Upper lobe of right lung (tissue), 1 donor: Measurements from ENCODE around the gene PIGR. TPM values are rescaled to one million over a fixed set of nuclear protein-coding genes. Genes with fewer than 3 reads are reported as not detected.
A peak's percentile ranks its signal among the peaks of the same experiment; 100 is the strongest.

Experiments
- ATAC-seq: fragments of 200-7000 bp; cut with Tn5 transposase; one replicate; pipeline ENCODE4 v1.9.1; 2020; ENCODE audit warnings: mild to moderate bottlenecking, moderate library complexity
- DNase-seq: peaks from one replicate; pipeline ENCODE4 v3.0.0-alpha.2; 2020
- H3K27ac ChIP-seq: fragments of 200-600 bp; one replicate; pipeline ENCODE4 v1.8.0; 2022
- H3K27me3 ChIP-seq: fragments of 200-600 bp; one replicate; pipeline ENCODE4 v1.8.0; 2022; ENCODE audit warnings: mild to moderate bottlenecking
- H3K36me3 ChIP-seq: fragments of 200-600 bp; one replicate; pipeline ENCODE4 v1.8.0; 2022
- H3K4me1 ChIP-seq: fragments of 200-600 bp; one replicate; pipeline ENCODE4 v1.8.0; 2022
- H3K4me3 ChIP-seq: fragments of 200-600 bp; one replicate; pipeline ENCODE4 v1.8.0; 2022; ENCODE audit warnings: mild to moderate bottlenecking
- H3K9me3 ChIP-seq: fragments of 200-600 bp; one replicate; pipeline ENCODE4 v1.8.0; 2022
- intact Hi-C: fragments of 100-400 bp; cut with DNase I; formaldehyde crosslinking; loops from one replicate; pipeline ENCODE4 v1.11.0; 2022
- total RNA-seq: library from RNA; stranded (reverse); fragmentation: NEBNext Ultra II Directional; extraction: Animal tissue kit (Norgen Biotek cat#: 25700); gene quantifications from one replicate; pipeline ENCODE4 v1.2.1, GENCODE V29; 2021
- TF ChIP-seq, protein P1 (sequence below): fragments of 200-600 bp; IDR thresholded peaks from one replicate; pipeline ENCODE4 v1.8.0; 2022; ENCODE audit warnings: antibody characterized with exemption
- donor health status: DM: no; HTN: yes; CAD: no; lungs with severe emphysema.

Gene PIGR
- total RNA-seq, 1 donor from 2014 or later = 700 TPM

DNA sequence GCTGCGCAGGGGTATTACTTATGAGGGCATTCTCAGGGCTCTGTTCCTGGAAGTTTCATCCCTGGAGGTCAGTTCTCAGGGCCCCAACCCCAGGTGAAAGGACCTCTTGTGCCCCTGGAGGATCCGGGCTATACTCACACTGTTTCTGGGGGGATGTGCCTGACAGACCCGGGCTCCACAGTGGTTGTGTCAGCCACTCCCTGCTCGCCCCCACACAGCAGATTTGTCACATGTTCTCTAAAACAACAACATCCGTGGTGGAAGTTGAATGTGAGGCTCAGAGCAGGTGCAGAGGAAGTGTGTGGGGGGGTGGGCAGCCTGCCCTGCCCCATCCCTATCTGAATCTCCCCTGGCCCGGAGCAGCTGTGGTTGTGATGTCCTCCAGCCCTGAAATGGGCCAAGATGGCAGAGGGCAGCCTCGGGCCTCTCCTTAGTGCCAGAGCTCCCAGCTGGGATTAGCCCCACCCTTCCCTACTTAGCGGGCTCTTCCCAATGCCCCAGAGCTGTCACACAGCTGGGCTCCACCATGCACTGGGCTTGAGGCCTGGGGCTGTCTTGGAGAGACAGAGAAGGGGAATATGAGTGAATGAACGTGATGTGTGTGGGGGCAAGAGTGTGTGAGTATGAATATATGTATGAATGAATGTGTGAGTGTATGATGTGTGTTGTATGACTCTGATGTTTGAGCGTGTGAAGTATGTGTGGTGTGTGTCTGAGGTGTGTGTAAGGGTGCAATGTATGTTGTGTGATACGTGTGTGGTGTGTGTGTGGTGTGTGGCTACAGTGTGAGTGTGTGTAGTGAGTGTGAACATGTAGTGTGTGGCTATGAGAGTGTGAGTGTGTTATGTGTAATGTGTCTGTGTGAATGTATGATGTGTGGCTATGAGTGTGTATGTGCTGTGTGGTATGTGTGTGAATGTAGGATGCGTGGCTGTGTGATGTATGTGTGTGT is 23.0 kb downstream of the PIGR start:
- no peak overlapping the region for H3K4me3 ChIP-seq
- DNase-seq (no peak), ATAC-seq (peak; percentile 45)
- no peaks in the 10 kb centered on the region for H3K27me3 ChIP-seq
- H3K36me3 ChIP-seq = no peaks in the 10 kb centered on the region
- intact Hi-C loops = no loop called here
- no peaks in the 10 kb centered on the region for H3K9me3 ChIP-seq
- H3K27ac ChIP-seq = peak overlapping the region; percentile 68
- TF ChIP-seq, protein P1, sequence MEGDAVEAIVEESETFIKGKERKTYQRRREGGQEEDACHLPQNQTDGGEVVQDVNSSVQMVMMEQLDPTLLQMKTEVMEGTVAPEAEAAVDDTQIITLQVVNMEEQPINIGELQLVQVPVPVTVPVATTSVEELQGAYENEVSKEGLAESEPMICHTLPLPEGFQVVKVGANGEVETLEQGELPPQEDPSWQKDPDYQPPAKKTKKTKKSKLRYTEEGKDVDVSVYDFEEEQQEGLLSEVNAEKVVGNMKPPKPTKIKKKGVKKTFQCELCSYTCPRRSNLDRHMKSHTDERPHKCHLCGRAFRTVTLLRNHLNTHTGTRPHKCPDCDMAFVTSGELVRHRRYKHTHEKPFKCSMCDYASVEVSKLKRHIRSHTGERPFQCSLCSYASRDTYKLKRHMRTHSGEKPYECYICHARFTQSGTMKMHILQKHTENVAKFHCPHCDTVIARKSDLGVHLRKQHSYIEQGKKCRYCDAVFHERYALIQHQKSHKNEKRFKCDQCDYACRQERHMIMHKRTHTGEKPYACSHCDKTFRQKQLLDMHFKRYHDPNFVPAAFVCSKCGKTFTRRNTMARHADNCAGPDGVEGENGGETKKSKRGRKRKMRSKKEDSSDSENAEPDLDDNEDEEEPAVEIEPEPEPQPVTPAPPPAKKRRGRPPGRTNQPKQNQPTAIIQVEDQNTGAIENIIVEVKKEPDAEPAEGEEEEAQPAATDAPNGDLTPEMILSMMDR = no peak
- peaks cover 21% of the 10 kb centered on the region for H3K4me1 ChIP-seq

DNA sequence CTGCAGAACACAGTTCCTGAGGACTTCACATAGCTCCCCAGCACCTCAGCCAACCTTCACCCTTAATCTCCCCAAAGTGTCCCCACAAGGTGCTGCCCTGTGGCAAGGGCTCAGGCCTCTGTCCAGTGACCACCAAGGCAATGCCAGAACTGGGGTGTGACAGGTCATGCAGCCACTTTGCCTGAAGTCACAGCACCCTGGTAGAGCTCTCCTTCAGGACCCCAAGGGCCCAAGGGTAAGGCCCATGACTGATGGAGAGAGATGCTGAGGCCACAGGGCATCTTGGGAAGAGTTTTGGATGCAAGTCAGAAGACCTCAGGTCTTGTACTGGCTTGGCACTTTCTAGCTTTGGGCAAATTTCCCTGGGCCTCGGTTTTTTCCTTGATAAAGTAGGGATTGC is 23.7 kb downstream of the PIGR start:
- no peaks in the 10 kb centered on the region for H3K27me3 ChIP-seq
- no peaks in the 10 kb centered on the region for H3K36me3 ChIP-seq
- intact Hi-C loops = no loop called here
- H3K9me3 ChIP-seq = no peaks in the 10 kb centered on the region
- TF ChIP-seq, protein P1 = no peak
- ATAC-seq = no peak
- H3K4me1 ChIP-seq = peaks cover 21% of the 10 kb centered on the region
- DNase-seq = no peak
- H3K4me3 ChIP-seq = no peak overlapping the region
- H3K27ac ChIP-seq = peak overlapping the region; percentile 68

DNA sequence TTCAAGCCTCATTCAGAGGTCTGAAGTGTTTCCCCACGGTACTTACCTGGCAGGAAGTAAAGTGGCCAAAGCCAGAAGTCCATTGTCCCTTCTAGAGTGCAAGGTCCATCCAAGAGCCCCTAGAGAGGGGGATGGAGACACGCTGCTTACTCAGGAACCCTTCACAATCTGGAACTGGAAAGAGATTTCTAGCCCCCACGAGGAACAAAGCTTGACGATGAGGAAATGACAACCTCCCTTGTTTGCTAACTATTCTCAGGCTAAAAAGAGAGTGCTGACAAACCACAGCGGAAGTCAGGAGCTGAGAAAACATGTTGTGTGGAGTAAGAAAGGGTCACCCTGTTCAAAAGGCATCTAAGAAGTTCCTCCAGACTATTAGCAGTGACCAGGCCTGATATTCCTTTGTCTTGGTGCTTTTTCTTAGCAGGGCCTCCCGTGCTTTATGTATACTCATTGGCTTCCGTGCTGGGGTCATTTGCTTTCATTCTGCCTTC is 24.4 kb downstream of the PIGR start, which contains the start of gene FCMR:
FCMR (minus strand) TSS at position 170 of the 494 bp plus-strand sequence; CDS start at position 83, 87 bp downstream.
- ATAC-seq (peak; percentile 70), DNase-seq (no peak)
- intact Hi-C loops = no loop called here
- Histone ChIP-seq H3K36me3 (no peaks in the 10 kb centered on the region), H3K27me3 (no peaks in the 10 kb centered on the region), H3K4me3 (peak within 1 kb of the TSS; percentile 36), H3K4me1 (peaks cover 21% of the 10 kb centered on the region), H3K9me3 (no peaks in the 10 kb centered on the region), H3K27ac (peak within 1 kb of the TSS; percentile 68)
- TF ChIP-seq, protein P1 = no peak

DNA sequence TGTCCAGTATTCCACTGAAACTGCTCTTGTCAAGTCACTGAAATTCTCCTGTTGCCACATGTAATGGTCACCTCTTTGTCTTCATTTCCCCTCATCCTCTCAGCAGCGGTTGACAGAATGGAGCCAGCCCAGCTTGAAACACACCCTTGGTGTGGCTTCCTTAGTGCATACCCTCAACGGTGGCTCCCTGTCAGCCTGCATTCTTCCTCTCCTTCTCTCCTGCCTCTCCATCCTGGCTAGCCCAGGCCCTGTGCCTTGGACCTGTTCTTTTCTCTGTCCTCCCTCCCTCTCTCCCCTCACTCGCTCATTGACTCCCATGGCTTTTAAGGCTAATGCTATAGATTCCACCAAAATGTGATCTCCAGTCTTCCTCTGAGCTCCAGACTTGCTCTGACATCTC is 28.2 kb downstream of the PIGR start:
- Histone ChIP-seq H3K9me3 (no peaks in the 10 kb centered on the region), H3K27ac (no peak overlapping the region), H3K4me3 (no peak overlapping the region), H3K27me3 (no peaks in the 10 kb centered on the region), H3K4me1 (peaks cover 10% of the 10 kb centered on the region), H3K36me3 (no peaks in the 10 kb centered on the region)
- intact Hi-C loops = no loop called here
- DNase-seq (no peak), ATAC-seq (no peak)
- TF ChIP-seq, protein P1 = no peak

DNA sequence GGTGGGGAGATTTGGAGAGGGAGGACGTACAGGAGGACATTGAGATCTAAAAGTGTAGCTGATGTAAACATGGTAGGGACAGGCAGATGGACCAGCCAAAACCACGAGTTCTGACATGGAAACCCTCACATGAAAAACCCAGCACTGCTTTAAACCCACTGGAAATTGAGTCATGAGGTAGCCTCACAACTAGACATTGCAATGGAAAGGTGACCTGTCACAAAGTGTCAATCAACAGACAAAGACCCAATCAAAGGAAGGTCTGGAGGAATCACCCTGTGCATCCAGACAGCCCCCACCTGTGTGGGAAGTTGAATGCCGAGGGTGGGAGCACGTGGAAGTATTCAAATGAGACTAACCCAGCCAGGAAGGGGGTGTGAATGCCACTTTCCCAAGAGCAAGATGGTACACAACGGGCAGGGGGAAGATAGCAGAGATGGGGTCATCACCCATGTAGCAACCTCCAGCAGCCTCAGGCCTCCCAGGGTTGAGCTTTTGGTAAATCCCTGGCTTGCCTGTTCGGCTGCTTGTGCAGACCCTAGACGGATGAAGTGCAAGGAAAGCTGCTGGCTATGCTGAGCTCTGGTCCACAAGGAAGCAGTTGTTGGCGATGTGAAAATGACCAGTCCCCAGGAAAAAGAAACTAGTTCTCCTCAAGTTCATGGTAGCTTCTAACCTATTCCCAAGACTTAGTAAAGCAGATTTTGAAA is 30.1 kb downstream of the PIGR start:
- no peak overlapping the region for H3K4me3 ChIP-seq
- H3K27me3 ChIP-seq = no peaks in the 10 kb centered on the region
- intact Hi-C loops = no loop called here
- DNase-seq (no peak), ATAC-seq (no peak)
- H3K36me3 ChIP-seq = no peaks in the 10 kb centered on the region
- TF ChIP-seq, protein P1 = no peak
- H3K27ac ChIP-seq = no peak overlapping the region
- peaks cover 5% of the 10 kb centered on the region for H3K4me1 ChIP-seq
- no peaks in the 10 kb centered on the region for H3K9me3 ChIP-seq
